Lung (tissue), 12 donors: ENCODE measurements around the gene INPP1. TPM values are rescaled to one million over a fixed set of nuclear protein-coding genes. Genes with fewer than 3 reads are reported as not detected.

ENCODE experiments used
- ATAC-seq: fragments of 200-7000 bp; cut with Tn5 transposase; one replicate; pipeline ENCODE4 v1.9.1; 2020; ENCODE audit warnings: moderate number of reproducible peaks; ENCODE audit not compliant: insufficient read depth, low FRiP score
- DNase-seq, 3 donors: peaks; one replicate each; pipeline ENCODE4 v3.0.0-alpha.2; 2013 to 2017
- H3K27ac ChIP-seq, 2 donors: one replicate each; pipeline ENCODE4 v1.5.1; 2013; ENCODE audit warnings: mild to moderate bottlenecking in 2 of 2, moderate library complexity in 2 of 2, control low read depth in 1 of 2, inconsistent platforms in 1 of 2, low read depth in 1 of 2, low read length in 1 of 2
- H3K27me3 ChIP-seq, 3 donors: one replicate each; pipeline ENCODE4 v1.5.1; 2013; ENCODE audit warnings: low read length in 2 of 3; ENCODE audit not compliant: control insufficient read depth in 3 of 3, insufficient read depth in 3 of 3
- H3K36me3 ChIP-seq, 4 donors: one replicate each; pipeline ENCODE4 v1.5.1; 2013; ENCODE audit warnings: low read length in 4 of 4, mild to moderate bottlenecking in 1 of 4, moderate library complexity in 1 of 4; ENCODE audit not compliant: control insufficient read depth in 4 of 4, insufficient read depth in 4 of 4
- H3K4me1 ChIP-seq, 5 donors: one replicate each; pipeline ENCODE4 v1.5.1; 2013; ENCODE audit warnings: low read length in 5 of 5, mild to moderate bottlenecking in 2 of 5, moderate library complexity in 1 of 5; ENCODE audit not compliant: control insufficient read depth in 5 of 5, insufficient read depth in 5 of 5
- H3K4me3 ChIP-seq: one replicate; pipeline ENCODE4 v1.5.1; 2013; ENCODE audit warnings: mild to moderate bottlenecking, control low read depth, moderate library complexity
- H3K9ac ChIP-seq, 2 donors: one replicate each; pipeline ENCODE4 v1.5.1; 2013; ENCODE audit warnings: low read length in 2 of 2, control low read depth in 1 of 2; ENCODE audit not compliant: insufficient read depth in 1 of 2
- H3K9me3 ChIP-seq, 4 donors: one replicate each; pipeline ENCODE4 v1.5.1; 2013; ENCODE audit warnings: low read length in 3 of 4, mild to moderate bottlenecking in 1 of 4, moderate library complexity in 1 of 4; ENCODE audit not compliant: control insufficient read depth in 4 of 4, insufficient read depth in 3 of 4
- WGBS, 2 donors: extraction: QIAGEN DNeasy Blood & Tissue Kit; methylation state at CpG; one replicate each; pipeline ENCODE4 v1.1.7; 2013; 5-methylcytosine and 5-hydroxymethylcytosine counted together
- polyA plus RNA-seq, 2 donors: library from polyadenylated mRNA; stranded (reverse); fragments of 200-250 nt; gene quantifications; one replicate each; pipeline ENCODE4 v1.2.1, GENCODE V29; 2013
- total RNA-seq, 2 donors: library from RNA; depleted of rRNA in 1 of 2; stranded (reverse); fragments of >200 nt in 1 of 2; gene quantifications; one replicate each; pipeline ENCODE4 v1.2.1, GENCODE V29; 2014 to 2021
- TF ChIP-seq, protein P1 (sequence below): IDR thresholded peaks from 2 replicates; pipeline ENCODE4 v1.5.1; 2012; ENCODE audit warnings: mild to moderate bottlenecking; ENCODE audit errors: control extremely low read depth, extremely low read depth
- donor health status: control.
- donor health status: control.
- donor health status: Bipolar disorder and iron deficiency.
- donor health status: healthy.
- donor health status: DM: yes; HTN: yes; CAD: no.

INPP1 gene
- total and polyA plus RNA-seq, 4 donors, result 15.7 to 26.7 (median 18.5) TPM

- ATAC-seq (no peak), DNase-seq (peak in 1 of 3 donors; percentile 9)
- peaks cover 0 to 8% (median 0%) of the 10 kb centered on the region in 5 donors for H3K4me1 ChIP-seq
- H3K27ac ChIP-seq, result no peak overlapping the region
- TF ChIP-seq, protein P1, sequence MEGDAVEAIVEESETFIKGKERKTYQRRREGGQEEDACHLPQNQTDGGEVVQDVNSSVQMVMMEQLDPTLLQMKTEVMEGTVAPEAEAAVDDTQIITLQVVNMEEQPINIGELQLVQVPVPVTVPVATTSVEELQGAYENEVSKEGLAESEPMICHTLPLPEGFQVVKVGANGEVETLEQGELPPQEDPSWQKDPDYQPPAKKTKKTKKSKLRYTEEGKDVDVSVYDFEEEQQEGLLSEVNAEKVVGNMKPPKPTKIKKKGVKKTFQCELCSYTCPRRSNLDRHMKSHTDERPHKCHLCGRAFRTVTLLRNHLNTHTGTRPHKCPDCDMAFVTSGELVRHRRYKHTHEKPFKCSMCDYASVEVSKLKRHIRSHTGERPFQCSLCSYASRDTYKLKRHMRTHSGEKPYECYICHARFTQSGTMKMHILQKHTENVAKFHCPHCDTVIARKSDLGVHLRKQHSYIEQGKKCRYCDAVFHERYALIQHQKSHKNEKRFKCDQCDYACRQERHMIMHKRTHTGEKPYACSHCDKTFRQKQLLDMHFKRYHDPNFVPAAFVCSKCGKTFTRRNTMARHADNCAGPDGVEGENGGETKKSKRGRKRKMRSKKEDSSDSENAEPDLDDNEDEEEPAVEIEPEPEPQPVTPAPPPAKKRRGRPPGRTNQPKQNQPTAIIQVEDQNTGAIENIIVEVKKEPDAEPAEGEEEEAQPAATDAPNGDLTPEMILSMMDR, result no peak
- WGBS, 2 donors, result 86 to 89% methylated on average over 4 of the region's 4 CpGs
- H3K9ac ChIP-seq, result no peak overlapping the region
- no peaks in the 10 kb centered on the region for H3K36me3 ChIP-seq
- H3K27me3 ChIP-seq, result no peaks in the 10 kb centered on the region
- H3K4me3 ChIP-seq, result no peak overlapping the region
- peaks cover 0 to 2% (median 0%) of the 10 kb centered on the region in 4 donors for H3K9me3 ChIP-seq
These were observed 15.4 kb upstream of the INPP1 start for GRCh38 chr2:190327867-190328572.

DNA sequence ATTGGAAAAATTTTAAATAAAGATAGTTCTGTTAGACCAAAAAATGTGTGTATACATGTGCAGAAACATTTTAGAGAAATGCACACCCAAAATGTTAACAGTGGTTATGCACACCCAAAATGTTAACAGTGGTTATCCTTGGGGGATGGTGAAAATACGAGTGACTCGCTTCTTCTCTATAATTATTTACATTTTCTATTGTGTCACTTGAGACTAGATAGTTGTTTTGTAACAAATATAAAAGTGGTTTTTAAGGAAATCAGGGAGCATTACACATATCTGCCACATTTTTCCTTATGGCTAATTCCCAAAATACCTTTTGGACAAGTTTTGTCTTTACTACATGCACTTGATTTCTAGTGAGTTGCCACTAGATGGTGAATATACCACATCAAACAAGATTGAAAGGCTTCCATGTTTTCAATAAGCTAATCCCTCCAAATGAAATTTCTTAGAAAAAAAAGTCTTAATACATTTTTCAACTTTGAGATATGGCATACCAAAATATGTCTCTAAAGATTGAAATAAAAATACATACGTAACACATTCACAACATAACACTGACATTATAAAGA is 14.7 kb upstream of the INPP1 start:
- ATAC-seq, result no peak
- H3K4me3 ChIP-seq, result no peak overlapping the region
- no peak overlapping the region for H3K27ac ChIP-seq
- no peaks in the 10 kb centered on the region for H3K27me3 ChIP-seq
- H3K9me3 ChIP-seq, result peaks cover 0 to 2% (median 0%) of the 10 kb centered on the region in 4 donors
- no peak overlapping the region for H3K9ac ChIP-seq
- WGBS, 2 donors, result 69 to 86% methylated on average over 3 of the region's 3 CpGs
- H3K4me1 ChIP-seq, result peaks cover 0 to 11% (median 0%) of the 10 kb centered on the region in 5 donors
- DNase-seq, result peak in 2 of 3 donors; percentile 44 to 46
- H3K36me3 ChIP-seq, result no peaks in the 10 kb centered on the region
- TF ChIP-seq, protein P1, result no peak

- no peak for DNase-seq
- TF ChIP-seq, protein P1, result no peak
- peak overlapping the region in 1 of 2 donors; percentile 60 for H3K27ac ChIP-seq
- H3K9me3 ChIP-seq, result no peaks in the 10 kb centered on the region
- H3K4me3 ChIP-seq, result no peak overlapping the region
- WGBS, 2 donors, result 73 to 87% methylated on average over 8 of the region's 8 CpGs
- peaks cover 0 to 13% (median 0%) of the 10 kb centered on the region in 5 donors for H3K4me1 ChIP-seq
- no peak for ATAC-seq
- H3K36me3 ChIP-seq, result no peaks in the 10 kb centered on the region
- H3K27me3 ChIP-seq, result no peaks in the 10 kb centered on the region
- no peak overlapping the region for H3K9ac ChIP-seq
These were observed 10.0 kb upstream of the INPP1 start for GRCh38 chr2:190333395-190333794.
